ENCODE measurements around the gene RASSF8. TPM values are rescaled to one million over a fixed set of nuclear protein-coding genes. Genes with fewer than 3 reads are reported as not detected.

RASSF8 gene
- total RNA-seq, 1 donor from 2014 or later, result 0.37 TPM

GRCh38 chr12:25992026-25992782 lies 33.7 kb downstream of the RASSF8 start:
- no peak overlapping the region for H3K27ac Mint-ChIP-seq
- intact Hi-C loops (cut with micrococcal nuclease), result no loop called here
- H3K27me3 Mint-ChIP-seq, result peaks cover 7% of the 10 kb centered on the region
- no peak for DNase-seq
- H3K4me3 Mint-ChIP-seq, result no peak overlapping the region
- no peaks in the 10 kb centered on the region for H3K9me3 Mint-ChIP-seq
- no peaks in the 10 kb centered on the region for H3K36me3 Mint-ChIP-seq (ENCODE audit: low read depth)
- H3K4me1 Mint-ChIP-seq, result no peaks in the 10 kb centered on the region

DNA sequence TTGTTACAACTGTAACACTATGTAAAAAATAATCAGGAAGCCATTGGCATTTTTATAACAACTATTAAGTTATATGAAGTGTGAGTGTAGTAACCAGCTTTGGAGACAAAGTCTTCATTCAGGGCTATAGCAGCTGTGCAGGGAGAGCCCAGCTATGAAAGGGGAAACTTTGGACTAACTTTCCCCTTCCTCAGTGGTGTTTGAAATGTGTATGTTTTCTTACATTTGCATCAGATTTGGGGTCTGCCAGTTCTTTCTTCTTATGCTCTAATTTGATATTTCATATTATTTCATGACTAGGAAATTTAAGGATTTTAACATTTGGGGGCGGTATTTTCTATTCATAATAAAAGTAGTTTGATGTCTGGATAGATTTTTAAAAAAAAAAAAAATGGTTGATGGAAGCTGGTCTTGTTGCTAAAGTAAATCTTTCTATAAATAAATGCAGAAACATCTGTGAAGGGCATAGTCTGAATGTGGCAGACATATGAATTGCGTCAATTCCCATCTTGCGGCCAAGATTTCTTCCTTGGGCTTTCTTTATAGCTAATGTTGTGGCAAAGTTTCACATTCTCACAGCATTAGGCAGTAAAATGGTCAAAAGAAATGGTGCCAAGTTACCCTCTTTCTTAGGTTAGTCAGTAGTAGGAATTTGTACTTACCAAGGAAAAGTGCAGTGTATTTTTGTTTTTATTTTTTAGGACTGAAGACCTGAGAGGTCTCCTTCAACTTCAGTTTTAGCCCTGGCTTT lies 35.6 kb downstream of the RASSF8 start:
- no peak overlapping the region for H3K27ac Mint-ChIP-seq
- peaks cover 7% of the 10 kb centered on the region for H3K27me3 Mint-ChIP-seq
- H3K9me3 Mint-ChIP-seq, result no peaks in the 10 kb centered on the region
- no peak overlapping the region for H3K4me3 Mint-ChIP-seq
- no peak for DNase-seq
- no peaks in the 10 kb centered on the region for H3K4me1 Mint-ChIP-seq
- intact Hi-C loops (cut with micrococcal nuclease), result no loop called here
- no peaks in the 10 kb centered on the region for H3K36me3 Mint-ChIP-seq (ENCODE audit: low read depth)

GRCh38 chr12:25994901-25995625 lies 36.6 kb downstream of the RASSF8 start:
- H3K9me3 Mint-ChIP-seq, result no peaks in the 10 kb centered on the region
- no peak overlapping the region for H3K27ac Mint-ChIP-seq
- H3K4me3 Mint-ChIP-seq, result no peak overlapping the region
- intact Hi-C loops (cut with micrococcal nuclease), result no loop called here
- no peak for DNase-seq
- H3K36me3 Mint-ChIP-seq (ENCODE audit: low read depth), result no peaks in the 10 kb centered on the region
- peaks cover 5% of the 10 kb centered on the region for H3K27me3 Mint-ChIP-seq
- H3K4me1 Mint-ChIP-seq, result no peaks in the 10 kb centered on the region

DNA sequence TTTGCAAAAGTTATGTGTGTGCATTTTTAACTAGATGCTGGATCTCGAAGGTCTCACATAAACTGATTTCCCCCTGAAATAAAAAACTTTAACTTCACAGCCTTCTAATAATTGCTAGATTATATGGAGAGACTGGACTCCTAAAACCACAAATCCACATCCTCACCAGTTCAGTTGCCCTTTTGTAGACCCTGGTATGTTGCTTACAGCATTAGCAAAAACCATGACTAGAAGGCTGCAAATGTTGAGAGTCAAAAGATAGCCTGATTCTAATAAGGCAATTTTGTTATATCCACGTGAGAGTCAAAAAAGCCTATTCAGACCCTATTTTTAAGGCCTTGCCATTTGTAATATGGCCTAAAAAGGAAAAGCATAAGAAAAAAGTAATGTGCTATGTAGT lies 37.4 kb downstream of the RASSF8 start:
- intact Hi-C loops (cut with micrococcal nuclease), result no loop called here
- DNase-seq, result no peak
- Mint-ChIP-seq H3K27ac (no peak overlapping the region), H3K27me3 (peaks cover 5% of the 10 kb centered on the region), H3K36me3 (ENCODE audit: low read depth) (no peaks in the 10 kb centered on the region), H3K4me1 (no peaks in the 10 kb centered on the region), H3K4me3 (no peak overlapping the region), H3K9me3 (no peaks in the 10 kb centered on the region)

DNA sequence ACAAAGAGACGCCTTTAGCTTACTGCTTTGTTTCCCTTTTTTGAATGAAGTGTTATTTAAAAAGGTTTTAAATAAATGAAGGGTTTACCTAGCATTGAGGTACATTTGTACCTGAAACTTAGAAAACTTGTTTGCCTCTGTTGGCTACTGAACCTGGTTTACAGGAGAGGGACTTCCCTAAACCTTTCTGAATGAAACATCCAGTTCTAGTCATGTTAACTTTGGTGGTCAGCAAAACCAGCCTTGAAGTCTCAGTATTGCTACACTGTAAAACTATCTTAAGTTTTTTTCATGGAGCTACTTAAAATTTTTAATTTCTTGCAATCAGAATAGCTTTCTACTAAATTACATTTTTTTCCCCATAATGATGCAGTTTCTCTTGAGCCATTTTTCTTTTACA lies 38.2 kb downstream of the RASSF8 start:
- no peaks in the 10 kb centered on the region for H3K9me3 Mint-ChIP-seq
- no peak overlapping the region for H3K4me3 Mint-ChIP-seq
- DNase-seq, result no peak
- H3K4me1 Mint-ChIP-seq, result no peaks in the 10 kb centered on the region
- intact Hi-C loops (cut with micrococcal nuclease), result no loop called here
- H3K27me3 Mint-ChIP-seq, result peaks cover 5% of the 10 kb centered on the region
- no peaks in the 10 kb centered on the region for H3K36me3 Mint-ChIP-seq (ENCODE audit: low read depth)
- no peak overlapping the region for H3K27ac Mint-ChIP-seq

- Mint-ChIP-seq H3K9me3 (no peaks in the 10 kb centered on the region), H3K27ac (no peak overlapping the region), H3K36me3 (ENCODE audit: low read depth) (no peaks in the 10 kb centered on the region), H3K4me3 (no peak overlapping the region), H3K4me1 (no peaks in the 10 kb centered on the region), H3K27me3 (peaks cover 5% of the 10 kb centered on the region)
- intact Hi-C loops (cut with micrococcal nuclease), result no loop called here
- no peak for DNase-seq
Measured at GRCh38 chr12:25997201-25997963, 38.9 kb downstream of the RASSF8 start.

GRCh38 chr12:26000898-26001297 lies 42.4 kb downstream of the RASSF8 start:
- Mint-ChIP-seq H3K4me3 (no peak overlapping the region), H3K36me3 (ENCODE audit: low read depth) (no peaks in the 10 kb centered on the region), H3K4me1 (no peaks in the 10 kb centered on the region), H3K27me3 (peaks cover 2% of the 10 kb centered on the region), H3K9me3 (no peaks in the 10 kb centered on the region), H3K27ac (no peak overlapping the region)
- DNase-seq, result no peak
- intact Hi-C loops (cut with micrococcal nuclease), result no loop called here

GRCh38 chr12:26001530-26001929 lies 43.0 kb downstream of the RASSF8 start:
- intact Hi-C loops (cut with micrococcal nuclease), result no loop called here
- no peaks in the 10 kb centered on the region for H3K36me3 Mint-ChIP-seq (ENCODE audit: low read depth)
- no peak for DNase-seq
- H3K4me1 Mint-ChIP-seq, result no peaks in the 10 kb centered on the region
- peaks cover 2% of the 10 kb centered on the region for H3K27me3 Mint-ChIP-seq
- H3K27ac Mint-ChIP-seq, result no peak overlapping the region
- H3K4me3 Mint-ChIP-seq, result no peak overlapping the region
- no peaks in the 10 kb centered on the region for H3K9me3 Mint-ChIP-seq

DNA sequence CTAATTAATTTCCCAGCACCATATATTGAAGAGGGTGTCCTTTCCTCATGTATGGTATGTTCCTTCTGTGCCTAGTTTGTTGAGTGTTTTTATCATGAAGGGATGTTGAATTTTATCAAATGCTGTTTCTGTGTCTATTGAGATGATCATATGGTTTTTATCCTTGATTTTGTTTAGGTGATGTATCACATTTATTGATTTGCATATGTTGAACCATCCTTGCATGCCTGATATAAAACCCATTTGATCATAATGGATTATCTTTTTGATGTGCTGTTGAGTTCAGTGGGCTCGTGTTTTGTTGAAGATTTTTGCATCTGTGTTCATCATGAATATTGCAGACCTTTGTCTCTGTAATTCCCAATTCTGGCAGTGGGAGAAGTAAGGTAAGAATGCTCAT lies 44.6 kb downstream of the RASSF8 start:
- no peak for DNase-seq
- intact Hi-C loops (cut with micrococcal nuclease), result no loop called here
- Mint-ChIP-seq H3K27me3 (peaks cover 2% of the 10 kb centered on the region), H3K4me1 (no peaks in the 10 kb centered on the region), H3K4me3 (no peak overlapping the region), H3K27ac (no peak overlapping the region), H3K36me3 (ENCODE audit: low read depth) (no peaks in the 10 kb centered on the region), H3K9me3 (no peaks in the 10 kb centered on the region)

- Mint-ChIP-seq H3K4me3 (no peak overlapping the region), H3K36me3 (ENCODE audit: low read depth) (no peaks in the 10 kb centered on the region), H3K4me1 (peaks cover 2% of the 10 kb centered on the region), H3K27ac (no peak overlapping the region), H3K9me3 (no peaks in the 10 kb centered on the region), H3K27me3 (peaks cover 2% of the 10 kb centered on the region)
- no peak for DNase-seq
- intact Hi-C loops (cut with micrococcal nuclease), result no loop called here
Measured at GRCh38 chr12:26007566-26007965, 49.1 kb downstream of the RASSF8 start.

GRCh38 chr12:26009593-26009992 lies 51.1 kb downstream of the RASSF8 start:
- no peak for DNase-seq
- Mint-ChIP-seq H3K36me3 (ENCODE audit: low read depth) (no peaks in the 10 kb centered on the region), H3K27ac (no peak overlapping the region), H3K4me3 (no peak overlapping the region), H3K9me3 (no peaks in the 10 kb centered on the region), H3K27me3 (peaks cover 2% of the 10 kb centered on the region), H3K4me1 (peaks cover 2% of the 10 kb centered on the region)
- intact Hi-C loops (cut with micrococcal nuclease), result no loop called here

GRCh38 chr12:26010293-26010821 lies 51.9 kb downstream of the RASSF8 start:
- H3K27me3 Mint-ChIP-seq, result peaks cover 4% of the 10 kb centered on the region
- H3K9me3 Mint-ChIP-seq, result no peaks in the 10 kb centered on the region
- DNase-seq, result no peak
- peaks cover 2% of the 10 kb centered on the region for H3K4me1 Mint-ChIP-seq
- no peak overlapping the region for H3K4me3 Mint-ChIP-seq
- H3K27ac Mint-ChIP-seq, result no peak overlapping the region
- intact Hi-C loops (cut with micrococcal nuclease), result no loop called here
- no peaks in the 10 kb centered on the region for H3K36me3 Mint-ChIP-seq (ENCODE audit: low read depth)

DNA sequence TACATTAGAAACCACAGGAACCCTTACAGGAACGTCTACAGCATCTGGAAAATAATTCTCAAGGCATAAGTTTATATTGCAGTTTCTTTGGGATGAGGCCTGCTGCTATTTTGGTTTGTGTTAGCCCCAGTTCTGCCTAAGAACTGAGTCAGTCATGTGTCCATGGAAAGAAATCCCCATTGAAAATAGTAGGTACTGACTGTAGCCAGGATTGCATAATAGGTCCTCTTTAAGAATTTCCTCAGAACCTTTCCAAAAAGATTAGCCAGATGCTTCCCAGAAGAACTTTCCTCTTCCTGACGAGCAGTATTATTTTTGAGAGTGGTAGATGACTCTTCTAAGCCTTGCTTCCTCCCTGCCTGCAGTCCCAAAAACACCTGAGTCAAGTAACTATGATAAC lies 52.6 kb downstream of the RASSF8 start:
- Mint-ChIP-seq H3K27me3 (peaks cover 5% of the 10 kb centered on the region), H3K27ac (no peak overlapping the region), H3K4me1 (peaks cover 2% of the 10 kb centered on the region), H3K4me3 (no peak overlapping the region), H3K9me3 (no peaks in the 10 kb centered on the region), H3K36me3 (ENCODE audit: low read depth) (no peaks in the 10 kb centered on the region)
- no peak for DNase-seq
- intact Hi-C loops (cut with micrococcal nuclease), result no loop called here

All from activated CD4-positive, alpha-beta T cell treated with anti-CD3 and anti-CD28 coated beads, Interleukin-2, amount 10 ng/mL, durations not matched to agents 24 days and 14 days (primary cell).